GM21737 (cell line): ENCODE data around the gene PPIA.
A peak's percentile ranks its signal among the peaks of the same experiment; 100 is the strongest.
"Not testable (repeated sequence)": the region's sequence is repeated elsewhere in the genome, so short reads cannot be mapped to it uniquely, and the experiment has no call there.

Experiments
- ATAC-seq: cut with Tn5 transposase; IDR thresholded peaks from one replicate; pipeline ENCODE4 v1.9.1; 2021; ENCODE audit warnings: mild to moderate bottlenecking, moderate library complexity; ENCODE audit not compliant: unreplicated experiment

PPIA gene

GRCh38 chr7:44784364-44784763, 12.1 kb upstream of the PPIA start:
- ATAC-seq = no peak

DNA sequence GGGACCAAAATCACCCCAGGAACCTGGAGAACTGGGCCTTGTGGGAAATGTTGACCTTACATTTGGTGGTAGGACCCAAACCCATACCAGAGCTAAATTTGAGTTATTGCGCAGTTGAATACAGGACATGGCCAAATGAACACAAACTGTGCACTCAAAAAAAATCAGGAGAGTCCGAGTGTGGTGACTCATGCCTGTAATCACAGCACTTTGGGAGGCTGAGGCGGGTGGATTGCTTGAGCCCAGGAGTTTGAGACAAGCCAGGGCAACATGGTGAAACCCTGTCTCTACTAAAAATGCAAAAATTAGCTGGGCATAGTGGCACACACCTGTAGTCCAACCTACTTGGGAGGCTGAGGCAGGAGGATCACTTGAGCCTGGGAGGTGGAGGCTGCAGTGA, 11.3 kb upstream of the PPIA start:
- ATAC-seq = not testable (repeated sequence)

GRCh38 chr7:44787041-44787440, 9.4 kb upstream of the PPIA start:
- no peak for ATAC-seq

- ATAC-seq = no peak
These were observed 8.7 kb upstream of the PPIA start for GRCh38 chr7:44787762-44788161.

DNA sequence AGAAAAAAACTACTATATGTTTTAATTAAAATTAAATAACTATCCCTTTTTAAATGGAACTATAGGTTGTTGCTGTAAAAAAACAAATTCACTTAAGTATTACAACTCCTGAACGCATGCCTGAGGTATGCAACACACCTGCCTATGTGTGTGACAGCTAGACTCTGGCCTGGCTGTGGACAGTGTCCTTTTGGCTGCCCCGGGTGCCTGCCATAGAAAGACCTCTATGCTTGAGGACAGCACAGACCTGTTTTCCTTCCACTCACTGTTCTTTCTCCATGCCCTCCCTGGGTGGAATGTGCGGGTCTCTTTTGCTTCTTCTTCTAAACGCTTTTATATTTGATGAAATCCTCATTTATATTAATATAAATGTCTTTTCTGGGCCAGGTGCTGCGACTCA, 6.5 kb upstream of the PPIA start:
- no peak for ATAC-seq

DNA sequence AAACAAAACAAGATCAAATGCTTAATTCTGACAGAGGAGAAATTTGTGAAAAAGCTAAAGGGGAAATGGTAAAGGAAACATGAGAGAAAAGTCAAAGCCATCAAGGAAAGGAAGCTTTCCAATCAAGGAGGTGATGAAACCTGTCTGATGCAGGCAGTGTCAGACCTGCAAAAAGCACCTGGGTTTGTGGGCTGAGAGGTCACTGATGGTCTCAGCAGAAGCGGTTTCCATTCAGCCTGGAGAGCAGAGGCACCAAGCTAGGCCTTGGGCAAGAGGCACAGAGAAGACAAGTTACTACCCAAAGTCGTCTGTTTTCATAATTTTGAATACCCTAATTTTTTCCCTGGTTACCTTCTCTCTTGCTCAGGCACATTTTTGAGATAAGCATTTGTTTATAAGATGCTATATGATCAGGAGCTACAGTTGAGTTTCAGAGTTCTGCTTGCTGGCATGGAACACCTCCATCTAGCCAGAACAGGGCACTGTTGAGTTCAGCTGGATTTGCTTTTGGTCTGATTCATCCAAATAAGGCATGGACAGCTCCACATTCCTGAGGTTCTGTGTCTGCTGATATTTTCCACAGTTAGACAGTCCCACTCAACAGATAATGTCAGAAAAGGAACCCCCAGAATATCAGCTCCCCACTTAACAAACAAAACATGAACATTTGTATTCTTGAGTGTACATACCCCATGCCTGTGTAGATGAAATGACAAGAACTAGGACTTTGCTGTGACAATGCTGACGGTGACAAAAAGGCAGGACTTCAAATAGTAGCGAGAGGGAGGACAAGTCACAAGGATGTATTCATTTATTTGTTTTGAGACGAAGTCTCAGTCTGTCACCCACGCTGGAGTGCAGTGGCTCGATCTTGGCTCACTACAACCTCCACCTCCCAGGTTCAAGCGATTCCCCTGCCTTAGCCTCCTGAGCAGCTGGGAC, 4.9 kb upstream of the PPIA start:
- ATAC-seq = no peak

- no peak for ATAC-seq
These were observed 2.6 kb upstream of the PPIA start for GRCh38 chr7:44793919-44794318.

- no peak for ATAC-seq
These were observed 2.1 kb upstream of the PPIA start for GRCh38 chr7:44794331-44794730.

DNA sequence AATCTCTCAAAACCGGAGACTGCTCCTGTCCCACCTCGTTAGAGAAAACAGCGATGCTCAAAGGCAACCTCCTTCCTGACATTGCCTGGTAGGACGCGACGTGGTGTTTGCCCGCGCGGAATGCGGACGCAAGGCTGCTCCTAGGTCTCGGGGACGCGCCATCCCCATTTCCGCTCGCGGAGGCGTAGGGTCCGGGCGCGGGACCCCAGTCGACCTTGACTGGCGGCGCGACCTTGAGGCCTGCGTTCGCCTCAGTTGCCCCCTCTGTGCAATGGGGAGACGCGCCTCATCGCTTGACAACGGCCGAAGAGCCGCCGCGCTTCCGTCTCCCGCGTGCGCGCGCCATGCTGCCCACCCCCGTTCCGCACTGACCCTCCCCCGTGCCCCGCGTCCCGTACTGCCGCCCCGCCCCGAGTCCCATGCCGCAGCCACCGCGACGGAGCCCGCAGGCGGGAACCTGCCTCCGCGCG, 412 bp upstream of the PPIA start:
- ATAC-seq = peak; percentile 16

DNA sequence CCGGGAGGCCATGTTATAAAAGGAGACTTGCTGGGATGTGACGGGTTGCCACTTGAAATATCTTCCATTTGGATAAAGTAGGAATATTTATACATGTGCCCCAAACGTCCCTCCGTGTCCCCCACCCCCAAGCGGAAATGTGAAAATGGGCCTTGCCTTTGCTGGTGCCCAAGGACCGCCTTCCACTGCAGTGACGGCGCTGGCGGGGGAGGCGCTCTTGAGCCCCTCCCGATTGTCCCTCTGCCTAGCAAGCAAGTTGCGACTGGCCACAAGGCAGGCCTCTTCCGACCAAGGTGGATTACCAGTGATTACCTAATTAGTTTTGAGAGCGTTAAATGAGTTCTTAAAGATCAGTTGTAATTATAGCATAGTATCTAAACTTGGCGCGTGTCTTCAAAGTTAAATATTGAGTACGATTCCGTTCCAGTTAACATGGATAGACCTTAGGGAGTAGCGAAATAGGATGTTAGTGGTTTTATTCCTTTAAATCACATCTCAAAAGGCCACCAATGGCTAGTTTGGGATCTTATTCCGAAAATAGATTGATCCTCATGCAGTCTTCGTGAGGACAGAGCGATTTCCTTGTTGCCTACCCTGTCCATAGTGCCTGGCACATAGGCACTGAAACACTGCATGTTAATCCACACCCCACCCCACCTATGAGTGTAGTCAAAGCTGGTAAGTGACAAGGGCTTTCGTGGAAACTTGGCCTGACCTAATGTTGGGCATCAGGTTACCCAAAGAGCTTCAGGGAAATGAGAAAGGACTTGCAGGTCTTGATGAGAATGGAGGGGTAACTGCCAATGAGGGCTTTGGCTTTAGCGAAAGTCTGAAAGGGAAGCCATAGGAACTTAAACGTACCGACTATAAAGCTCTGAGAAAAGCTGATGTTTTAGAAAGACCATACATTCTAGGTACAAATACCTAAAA, 1.1 kb downstream of the PPIA start:
- ATAC-seq = peak; percentile 50

DNA sequence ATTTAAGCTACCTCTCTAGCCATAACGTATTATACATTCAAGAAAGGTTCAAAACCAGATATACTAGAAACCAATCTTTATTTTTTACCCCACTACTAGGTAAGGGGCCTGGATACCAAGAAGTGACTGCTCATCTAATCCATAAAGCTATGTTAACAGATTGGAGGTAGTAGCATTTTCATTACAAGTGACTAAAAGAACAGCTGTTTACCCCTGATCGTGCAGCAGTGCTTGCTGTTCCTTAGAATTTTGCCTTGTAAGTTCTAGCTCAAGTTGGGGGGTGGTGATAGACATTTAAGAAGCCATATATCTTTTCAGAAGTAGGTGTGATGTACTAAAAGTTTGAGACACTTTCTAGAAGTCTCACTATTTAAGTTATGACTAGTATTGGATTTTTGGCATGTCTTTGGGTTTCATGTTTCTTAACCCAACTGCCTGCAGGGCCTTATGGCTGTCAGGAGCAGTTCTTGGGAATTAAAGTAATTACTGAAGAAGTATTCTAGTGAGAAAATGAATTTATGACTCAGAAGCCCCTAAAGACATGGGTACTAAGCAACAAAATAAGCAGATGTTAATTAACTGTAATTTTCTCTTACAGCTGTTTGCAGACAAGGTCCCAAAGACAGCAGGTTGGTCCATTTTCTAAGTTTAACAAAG, 2.3 kb downstream of the PPIA start:
- no peak for ATAC-seq

DNA sequence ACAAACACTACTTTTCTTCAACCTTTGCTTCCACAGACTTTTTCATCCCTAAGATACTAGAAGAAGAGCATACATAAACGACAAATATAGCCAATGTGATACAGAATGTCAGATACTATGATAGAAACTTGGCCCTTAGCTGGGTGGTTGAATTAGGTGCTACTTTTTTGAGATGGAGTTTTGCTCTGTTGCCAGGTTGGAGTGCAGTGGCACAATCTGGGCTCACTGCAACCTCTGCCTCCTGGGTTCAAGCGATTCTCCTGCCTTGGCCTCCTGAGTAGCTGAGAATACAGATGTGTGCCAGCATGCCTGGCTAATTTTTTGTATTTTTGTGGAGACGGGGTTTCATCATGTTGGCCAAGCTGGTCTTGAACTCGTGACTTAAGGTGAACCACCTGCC, 3.5 kb downstream of the PPIA start:
- ATAC-seq = no peak

- no peak for ATAC-seq
These were observed 5.4 kb downstream of the PPIA start for GRCh38 chr7:44801890-44802289.

DNA sequence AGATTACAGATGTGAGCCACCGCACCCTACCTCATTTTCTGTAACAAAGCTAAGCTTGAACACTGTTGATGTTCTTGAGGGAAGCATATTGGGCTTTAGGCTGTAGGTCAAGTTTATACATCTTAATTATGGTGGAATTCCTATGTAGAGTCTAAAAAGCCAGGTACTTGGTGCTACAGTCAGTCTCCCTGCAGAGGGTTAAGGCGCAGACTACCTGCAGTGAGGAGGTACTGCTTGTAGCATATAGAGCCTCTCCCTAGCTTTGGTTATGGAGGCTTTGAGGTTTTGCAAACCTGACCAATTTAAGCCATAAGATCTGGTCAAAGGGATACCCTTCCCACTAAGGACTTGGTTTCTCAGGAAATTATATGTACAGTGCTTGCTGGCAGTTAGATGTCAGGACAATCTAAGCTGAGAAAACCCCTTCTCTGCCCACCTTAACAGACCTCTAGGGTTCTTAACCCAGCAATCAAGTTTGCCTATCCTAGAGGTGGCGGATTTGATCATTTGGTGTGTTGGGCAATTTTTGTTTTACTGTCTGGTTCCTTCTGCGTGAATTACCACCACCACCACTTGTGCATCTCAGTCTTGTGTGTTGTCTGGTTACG, 6.0 kb downstream of the PPIA start:
- no peak for ATAC-seq

- ATAC-seq = not testable (repeated sequence)
These were observed 7.5 kb downstream of the PPIA start for GRCh38 chr7:44803828-44804519.

GRCh38 chr7:44805950-44806349, 9.5 kb downstream of the PPIA start:
- no peak for ATAC-seq

DNA sequence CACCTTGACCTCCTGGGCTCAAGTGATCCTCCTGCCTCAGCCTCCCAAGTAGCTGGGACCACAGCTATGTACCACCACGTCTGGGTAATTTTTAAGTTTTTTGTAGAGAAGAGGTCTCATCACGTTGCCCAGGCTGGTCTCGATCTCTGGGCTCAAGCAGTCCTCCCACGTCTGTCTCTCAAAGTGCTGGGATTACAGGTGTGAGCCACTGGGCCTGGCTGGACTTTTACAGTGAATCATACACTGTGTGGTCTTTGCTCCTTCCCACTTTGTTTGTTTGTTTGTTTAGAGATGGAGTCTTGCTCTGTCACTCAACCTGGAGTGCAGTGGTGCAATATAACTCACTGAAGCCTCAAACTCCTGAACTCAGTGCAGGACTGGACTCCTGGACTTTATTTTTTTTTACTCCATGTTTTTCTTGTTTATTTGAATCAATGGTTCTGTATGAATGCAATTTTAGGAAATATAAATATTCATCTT, 12.5 kb downstream of the PPIA start:
- no peak for ATAC-seq

DNA sequence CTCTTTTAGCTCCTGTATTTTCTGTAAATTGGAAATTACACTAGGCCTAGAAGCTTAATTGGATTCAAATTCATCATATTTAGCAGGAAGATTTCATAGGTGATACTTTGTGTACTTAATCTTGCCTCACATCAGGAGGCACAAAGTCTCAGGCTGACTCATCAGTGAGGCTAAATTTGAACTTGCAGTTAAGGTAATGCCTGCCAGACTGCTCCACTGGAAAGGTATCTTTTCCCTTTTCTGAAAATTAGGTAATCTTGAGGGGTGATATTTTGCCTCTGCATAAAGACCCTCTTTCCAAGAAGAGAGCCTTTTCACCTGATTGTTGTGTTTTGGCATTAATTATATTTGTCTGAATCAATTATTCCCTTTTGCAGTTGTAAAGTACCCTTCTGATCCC, 14.6 kb downstream of the PPIA start:
- ATAC-seq = no peak

DNA sequence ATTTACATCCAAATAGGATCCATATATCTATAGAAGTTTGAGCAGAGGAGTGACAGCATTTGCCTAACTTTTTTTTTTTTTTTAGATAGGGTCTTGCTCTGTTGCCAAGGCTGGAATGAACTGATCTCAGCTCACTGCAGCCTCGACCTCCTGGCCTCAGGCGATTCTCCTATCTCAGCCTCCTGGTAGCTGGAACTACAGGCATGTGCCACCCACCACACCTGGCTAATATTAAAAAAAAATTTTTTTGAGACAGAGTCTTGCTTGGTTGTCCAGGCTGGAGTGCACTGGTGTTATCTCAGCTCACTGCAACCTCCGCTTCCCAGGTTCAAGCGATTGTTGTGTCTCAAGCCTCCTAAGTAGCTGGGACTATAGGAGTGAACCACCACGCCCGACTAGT, 15.1 kb downstream of the PPIA start:
- ATAC-seq = no peak

- ATAC-seq = no peak
These were observed 18.4 kb downstream of the PPIA start for GRCh38 chr7:44814919-44815318.
